Mammary epithelial cell (primary cell): ENCODE results near the gene ERMARD.

ENCODE experiments used
- CTCF ChIP-seq, 2 donors: IDR thresholded peaks in 1 of 2; conservative IDR thresholded peaks in 1 of 2; 2 replicates each; pipeline ENCODE4 v1.5.1; 2011 to 2012; ENCODE audit warnings: inconsistent platforms in 2 of 2, low read length in 2 of 2, mild to moderate bottlenecking in 2 of 2, control low read depth in 1 of 2, low read depth in 1 of 2; ENCODE audit not compliant: insufficient read depth in 1 of 2; ENCODE audit errors: extremely low read depth in 1 of 2
- EZH2 ChIP-seq: IDR thresholded peaks from 2 replicates; pipeline ENCODE4 v1.6.1; 2012; ENCODE audit warnings: low read length, inconsistent platforms, borderline replicate concordance

GRCh38 chr6:169702840-169703246 is 48.6 kb upstream of the ERMARD start:
- TF ChIP-seq CTCF (conservative IDR thresholded peaks at IDR 0.05 in 1 of 2, IDR thresholded peaks at IDR 0.05 in 1 of 2; ENCODE audit: extremely low read depth in 1 of 2, insufficient read depth in 1 of 2, low read depth in 1 of 2, low read length in 2 of 2) (no peak), EZH2 (no peak)
